ENCODE results near the gene REXO5. TPM values are rescaled to one million over a fixed set of nuclear protein-coding genes. Genes with fewer than 3 reads are reported as not detected.
"Not testable (repeated sequence)": the region's sequence is repeated elsewhere in the genome, so short reads cannot be mapped to it uniquely, and the experiment has no call there.

The REXO5 gene
- polyA plus RNA-seq, 3 donors from 2014 or later = 1.2 to 1.8 (median 1.7) TPM

DNA sequence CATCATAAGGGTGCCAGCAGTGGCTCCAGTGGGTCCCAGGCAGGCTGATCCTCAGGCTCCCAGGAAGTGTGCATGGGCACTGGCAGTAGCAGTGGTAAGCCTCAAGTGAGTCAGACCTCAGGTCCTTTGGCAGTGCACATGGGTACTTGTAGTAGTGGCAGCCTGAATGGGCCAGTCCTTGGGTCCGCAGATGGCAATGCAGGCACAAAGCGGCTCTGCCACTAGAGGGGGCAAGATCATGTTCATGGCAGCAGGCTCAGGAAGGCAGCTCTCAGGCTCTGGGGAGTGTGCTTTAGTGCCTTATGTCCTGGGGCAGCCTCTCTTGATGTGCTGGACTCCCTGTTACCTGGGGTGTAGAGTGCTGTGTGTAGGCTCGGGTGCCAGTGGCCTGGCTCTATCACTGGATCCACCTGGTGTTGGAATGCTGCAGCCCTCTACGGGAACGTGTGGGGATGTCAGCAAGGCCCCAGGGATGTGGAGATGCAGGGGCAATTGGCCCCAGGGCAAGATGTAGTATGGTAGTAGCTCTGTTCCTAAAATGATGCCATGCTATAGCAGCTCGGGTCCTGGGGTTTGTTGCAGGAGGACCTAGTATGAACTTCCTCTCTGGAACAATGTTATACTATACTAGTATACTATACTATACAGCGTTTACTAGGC lies 31.5 kb upstream of the REXO5 start:
- Mint-ChIP-seq H3K27me3 (ENCODE audit: low read depth in 3 of 3) (no peaks in the 10 kb centered on the region), H3K9me3 (no peaks in the 10 kb centered on the region), H3K27ac (no peak overlapping the region)

DNA sequence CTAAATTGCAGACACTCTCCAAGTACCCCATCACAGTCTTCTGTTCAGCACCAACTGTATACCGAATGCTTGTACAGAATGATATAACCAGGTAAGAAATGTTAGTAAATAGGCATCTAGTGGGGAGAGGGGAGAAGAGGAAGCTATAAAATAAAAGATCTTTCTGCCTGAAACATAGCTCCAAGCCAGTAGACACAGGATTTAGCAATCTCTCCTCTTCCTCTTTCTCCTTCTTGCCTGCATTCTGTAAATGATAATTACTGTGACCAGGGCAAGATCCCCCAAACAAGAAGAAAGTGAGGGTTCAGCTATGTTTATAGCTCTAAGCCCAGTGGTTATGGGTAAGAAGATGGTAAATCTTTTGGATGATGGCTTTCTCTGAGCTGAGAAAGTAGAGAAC lies 24.6 kb upstream of the REXO5 start:
- DNase-seq = no peak

More for the DNA sequence above, 31.5 kb upstream of the REXO5 start:
- H3K4me1 Mint-ChIP-seq = no peaks in the 10 kb centered on the region
- no peak overlapping the region for H3K4me3 Mint-ChIP-seq
- DNase-seq = peak in 2 of 3 donors; percentile 9 to 15
- H3K36me3 Mint-ChIP-seq = peaks cover 0 to 5% (median 2%) of the 10 kb centered on the region in 3 donors

DNA sequence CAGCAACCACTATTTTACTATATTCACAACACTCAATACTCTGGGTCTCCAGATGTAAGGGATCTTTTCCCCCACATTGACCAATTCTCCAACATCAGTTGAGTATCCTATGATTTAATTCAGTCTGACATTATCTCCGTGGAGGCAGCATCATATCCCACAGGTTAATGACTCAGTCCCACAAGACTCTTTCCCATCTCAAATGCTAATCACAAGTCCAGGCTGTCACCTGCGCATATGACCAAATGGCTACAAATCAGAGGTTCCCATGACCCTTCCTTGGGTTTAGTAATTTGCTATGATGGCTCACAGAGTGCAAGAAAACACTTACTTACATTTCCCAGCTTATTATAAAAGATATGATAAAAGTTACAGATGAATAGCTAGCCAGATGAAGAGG lies 23.9 kb upstream of the REXO5 start:
- H3K27ac Mint-ChIP-seq = no peak overlapping the region
- peaks cover 3 to 9% (median 5%) of the 10 kb centered on the region in 3 donors for H3K36me3 Mint-ChIP-seq
- no peaks in the 10 kb centered on the region for H3K4me1 Mint-ChIP-seq
- H3K27me3 Mint-ChIP-seq (ENCODE audit: low read depth in 3 of 3) = no peaks in the 10 kb centered on the region
- H3K4me3 Mint-ChIP-seq = no peak overlapping the region
- no peak for DNase-seq
- no peaks in the 10 kb centered on the region for H3K9me3 Mint-ChIP-seq

More for the DNA sequence above, 24.6 kb upstream of the REXO5 start:
- no peaks in the 10 kb centered on the region for H3K4me1 Mint-ChIP-seq
- H3K9me3 Mint-ChIP-seq = no peaks in the 10 kb centered on the region
- no peaks in the 10 kb centered on the region for H3K27me3 Mint-ChIP-seq (ENCODE audit: low read depth in 3 of 3)
- H3K36me3 Mint-ChIP-seq = peaks cover 5 to 11% (median 5%) of the 10 kb centered on the region in 3 donors
- H3K4me3 Mint-ChIP-seq = no peak overlapping the region
- H3K27ac Mint-ChIP-seq = no peak overlapping the region

DNA sequence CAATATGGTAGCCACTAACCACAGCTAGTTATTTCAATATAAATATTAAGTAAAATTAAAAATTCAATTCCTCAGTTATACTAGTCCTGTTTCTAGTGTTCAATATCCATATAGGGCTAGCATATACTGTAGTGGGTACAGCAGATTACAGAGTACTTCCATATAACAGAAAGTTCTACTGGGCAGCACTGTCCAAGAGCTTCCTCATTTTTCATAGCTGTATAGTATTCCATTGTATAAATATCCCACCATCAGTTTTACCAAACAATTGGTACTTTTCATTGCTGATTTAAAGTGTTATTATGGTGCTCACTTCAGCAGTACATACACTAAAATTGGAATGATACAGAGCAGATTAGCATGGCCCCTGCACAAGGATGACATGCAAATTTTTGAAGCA lies 22.1 kb upstream of the REXO5 start:
- Mint-ChIP-seq H3K9me3 (no peaks in the 10 kb centered on the region), H3K27me3 (ENCODE audit: low read depth in 3 of 3) (no peaks in the 10 kb centered on the region), H3K4me3 (no peak overlapping the region), H3K4me1 (no peaks in the 10 kb centered on the region), H3K36me3 (peaks cover 0 to 8% (median 5%) of the 10 kb centered on the region in 3 donors), H3K27ac (no peak overlapping the region)
- DNase-seq = no peak

DNA sequence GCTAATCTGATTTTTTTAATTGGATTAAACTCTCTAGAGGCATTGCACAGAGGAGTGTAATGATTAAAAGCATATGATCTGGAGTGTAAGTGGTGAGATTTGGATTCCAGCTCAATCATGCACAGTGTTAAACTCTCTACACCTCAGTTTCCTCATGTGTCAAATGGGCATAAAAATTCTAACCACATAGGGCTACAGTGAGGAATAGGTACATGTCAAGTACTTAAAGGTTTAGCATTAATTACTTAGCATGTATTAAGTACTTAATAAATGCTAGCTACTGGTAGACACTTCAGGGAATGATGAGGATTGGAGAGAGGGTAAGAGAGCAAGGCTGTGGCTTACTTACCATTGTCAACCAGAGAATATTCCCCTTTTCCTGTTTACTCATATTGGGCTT lies 17.2 kb upstream of the REXO5 start:
- Mint-ChIP-seq H3K36me3 (no peaks in the 10 kb centered on the region), H3K9me3 (peaks cover 0 to 2% (median 0%) of the 10 kb centered on the region in 6 donors), H3K27me3 (ENCODE audit: low read depth in 3 of 3) (no peaks in the 10 kb centered on the region), H3K4me3 (no peak overlapping the region), H3K27ac (no peak overlapping the region), H3K4me1 (no peaks in the 10 kb centered on the region)
- no peak for DNase-seq

DNA sequence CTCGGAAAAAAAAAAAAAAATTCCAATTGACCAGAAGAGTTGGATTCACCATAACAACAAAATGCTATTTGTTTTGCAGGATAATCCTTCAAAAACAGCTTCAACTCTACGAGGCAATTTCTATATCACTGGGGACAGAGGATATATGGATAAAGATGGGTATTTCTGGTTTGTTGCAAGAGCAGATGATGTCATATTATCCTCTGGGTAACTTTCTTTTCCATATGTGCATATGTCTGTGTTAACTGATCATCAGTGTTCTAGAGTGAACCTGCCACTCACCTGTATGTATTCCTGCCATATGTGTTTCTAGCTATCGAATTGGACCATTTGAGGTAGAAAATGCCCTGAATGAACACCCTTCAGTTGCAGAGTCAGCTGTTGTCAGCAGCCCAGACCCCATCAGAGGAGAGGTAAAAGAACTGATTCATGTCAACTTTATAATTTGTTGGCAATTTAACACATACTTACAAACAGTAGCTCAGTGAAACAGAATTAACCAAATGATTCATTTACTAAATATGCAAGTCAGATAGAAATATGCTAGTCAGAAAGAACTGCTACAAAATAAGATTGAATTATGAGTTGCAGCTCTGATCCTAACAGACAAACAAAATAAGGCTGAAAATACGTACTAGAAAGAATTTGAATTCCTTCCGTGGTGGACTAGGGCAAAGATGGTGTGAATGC lies 14.3 kb upstream of the REXO5 start:
- H3K4me3 Mint-ChIP-seq = no peak overlapping the region
- H3K36me3 Mint-ChIP-seq = peaks cover 0 to 3% (median 0%) of the 10 kb centered on the region in 3 donors
- H3K4me1 Mint-ChIP-seq = no peaks in the 10 kb centered on the region
- H3K9me3 Mint-ChIP-seq = peaks cover 0 to 2% (median 0%) of the 10 kb centered on the region in 6 donors
- no peak for DNase-seq
- H3K27ac Mint-ChIP-seq = no peak overlapping the region
- no peaks in the 10 kb centered on the region for H3K27me3 Mint-ChIP-seq (ENCODE audit: low read depth in 3 of 3)

DNA sequence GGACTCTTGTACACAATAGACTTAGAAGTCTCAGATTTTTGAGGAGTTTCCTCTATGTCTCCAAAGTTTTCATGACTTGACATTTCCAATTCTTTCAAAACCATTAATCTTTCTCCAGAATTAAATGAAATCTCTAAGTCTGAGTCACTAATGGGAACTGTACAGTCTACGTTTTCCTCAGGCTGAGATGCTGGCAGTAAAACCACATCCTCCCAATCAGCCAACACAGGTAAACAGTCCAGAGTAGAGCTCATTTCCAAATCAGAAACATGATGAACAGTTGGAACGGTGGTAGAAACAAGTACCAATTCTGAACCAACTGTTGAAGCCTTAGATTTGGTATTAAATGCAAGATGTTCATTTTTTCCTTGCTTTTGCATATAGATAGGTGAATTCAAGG lies 8.0 kb upstream of the REXO5 start:
- Mint-ChIP-seq H3K4me3 (no peak overlapping the region), H3K4me1 (no peaks in the 10 kb centered on the region), H3K27ac (no peak overlapping the region), H3K27me3 (ENCODE audit: low read depth in 3 of 3) (no peaks in the 10 kb centered on the region), H3K36me3 (peaks cover 3 to 12% (median 7%) of the 10 kb centered on the region in 3 donors), H3K9me3 (peaks cover 0 to 2% (median 0%) of the 10 kb centered on the region in 6 donors)
- no peak for DNase-seq

DNA sequence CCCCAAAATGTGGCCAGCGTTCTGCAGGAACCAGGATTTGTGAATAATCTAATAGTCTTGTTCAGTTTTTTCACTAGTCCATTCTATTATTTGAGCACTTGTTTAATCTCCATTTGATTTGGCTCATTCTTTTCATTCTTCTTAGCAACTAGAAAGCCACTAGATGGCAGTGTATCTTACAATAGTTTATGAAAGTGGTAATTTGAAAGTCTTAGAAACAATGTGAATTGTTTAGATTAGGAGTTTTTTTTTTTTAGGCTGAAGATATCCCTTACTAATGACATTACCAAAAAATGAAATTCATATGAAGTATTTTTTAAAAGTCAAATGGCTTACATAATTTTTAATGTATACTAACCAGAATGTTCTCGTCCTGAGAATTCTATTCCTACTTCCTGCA lies 6.7 kb upstream of the REXO5 start:
- H3K27ac Mint-ChIP-seq = no peak overlapping the region
- no peak overlapping the region for H3K4me3 Mint-ChIP-seq
- peak in 2 of 3 donors; percentile 10 to 13 for DNase-seq
- H3K4me1 Mint-ChIP-seq = no peaks in the 10 kb centered on the region
- peaks cover 3 to 12% (median 7%) of the 10 kb centered on the region in 3 donors for H3K36me3 Mint-ChIP-seq
- H3K9me3 Mint-ChIP-seq = no peaks in the 10 kb centered on the region
- no peaks in the 10 kb centered on the region for H3K27me3 Mint-ChIP-seq (ENCODE audit: low read depth in 3 of 3)

DNA sequence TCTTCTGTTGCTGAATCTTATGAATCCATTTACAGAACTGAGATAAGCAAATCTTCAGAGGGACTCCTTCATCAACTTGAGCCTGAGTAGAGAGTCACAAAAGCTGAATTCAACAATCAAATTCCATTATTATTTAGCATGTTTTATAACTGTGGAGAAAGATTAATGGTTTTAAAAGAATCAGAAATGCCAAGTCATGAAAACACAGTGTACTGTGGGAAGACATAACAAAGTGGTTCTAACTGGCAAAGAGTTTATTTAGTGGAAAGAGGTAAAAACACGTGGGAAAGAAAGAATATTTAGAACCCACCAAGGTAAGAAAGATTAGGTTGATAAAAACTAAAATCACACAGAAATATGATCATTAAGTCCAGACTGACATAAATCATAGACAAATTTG lies 5.0 kb upstream of the REXO5 start:
- Mint-ChIP-seq H3K36me3 (peaks cover 3 to 12% (median 7%) of the 10 kb centered on the region in 3 donors), H3K27ac (no peak overlapping the region), H3K27me3 (ENCODE audit: low read depth in 3 of 3) (peaks cover 0 to 1% (median 0%) of the 10 kb centered on the region in 3 donors), H3K4me3 (no peak overlapping the region), H3K9me3 (no peaks in the 10 kb centered on the region), H3K4me1 (peaks cover 6 to 11% of the 10 kb centered on the region in 2 donors)
- no peak for DNase-seq

DNA sequence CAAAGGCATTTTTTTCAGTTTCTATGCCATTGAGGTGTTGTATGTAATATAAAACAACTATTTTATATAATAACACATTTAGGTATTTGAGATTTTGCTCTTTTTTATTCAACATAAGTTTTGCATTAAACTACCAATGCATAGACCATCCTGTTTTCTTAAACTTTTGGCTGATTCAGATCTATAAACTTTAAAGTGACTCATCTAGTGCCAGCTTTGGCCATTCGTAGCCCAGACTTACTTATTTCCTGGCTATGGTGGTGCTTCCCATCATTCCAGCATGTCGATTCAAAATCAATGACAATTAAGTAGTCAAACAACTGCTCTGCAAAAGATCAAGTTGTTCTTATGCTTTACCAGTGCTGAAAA lies 3.2 kb upstream of the REXO5 start:
- peaks cover 0 to 6% (median 4%) of the 10 kb centered on the region in 3 donors for H3K36me3 Mint-ChIP-seq
- no peak for DNase-seq
- no peak overlapping the region for H3K4me3 Mint-ChIP-seq
- H3K4me1 Mint-ChIP-seq = peaks cover 22 to 30% of the 10 kb centered on the region in 2 donors
- peaks cover 0 to 5% (median 1%) of the 10 kb centered on the region in 3 donors for H3K27me3 Mint-ChIP-seq (ENCODE audit: low read depth in 3 of 3)
- no peaks in the 10 kb centered on the region for H3K9me3 Mint-ChIP-seq
- peak overlapping the region in 1 of 6 donors; percentile 34 for H3K27ac Mint-ChIP-seq

DNA sequence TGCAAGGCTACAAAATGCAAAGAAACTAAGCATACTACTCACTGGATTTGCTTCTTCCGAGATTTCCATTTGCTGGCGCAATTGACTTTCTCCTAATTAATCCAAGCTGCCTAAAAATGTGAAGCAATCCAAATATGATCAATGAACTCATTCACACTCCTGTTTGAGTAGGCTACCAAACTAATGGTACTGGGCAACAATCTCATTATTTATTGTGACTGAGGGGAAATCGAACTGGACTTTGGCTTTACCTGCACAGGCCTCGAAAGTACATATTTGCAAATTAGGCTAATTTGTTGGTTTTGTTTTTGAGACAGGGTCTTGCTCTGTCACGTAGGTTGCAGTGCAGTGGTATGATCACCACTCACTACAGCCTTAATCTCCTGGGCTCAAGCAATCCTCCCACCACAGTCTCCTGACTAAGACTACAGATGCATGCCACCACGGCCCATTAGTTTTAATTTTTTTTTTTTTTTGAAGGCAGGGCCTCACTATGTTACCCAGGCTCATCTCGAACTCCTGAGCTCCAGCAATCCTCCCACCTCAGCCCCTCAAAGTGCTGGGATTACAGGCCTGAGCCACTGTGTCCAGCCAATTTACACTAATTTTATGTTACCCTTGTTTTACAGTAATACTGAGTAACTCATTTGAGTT lies 2.6 kb upstream of the REXO5 start:
- Mint-ChIP-seq H3K4me1 (peaks cover 22 to 33% of the 10 kb centered on the region in 2 donors), H3K9me3 (no peaks in the 10 kb centered on the region), H3K36me3 (peaks cover 0 to 6% (median 4%) of the 10 kb centered on the region in 3 donors), H3K4me3 (no peak overlapping the region), H3K27me3 (ENCODE audit: low read depth in 3 of 3) (peaks cover 0 to 5% (median 1%) of the 10 kb centered on the region in 3 donors), H3K27ac (peak overlapping the region in 1 of 6 donors; percentile 34)
- no peak for DNase-seq

DNA sequence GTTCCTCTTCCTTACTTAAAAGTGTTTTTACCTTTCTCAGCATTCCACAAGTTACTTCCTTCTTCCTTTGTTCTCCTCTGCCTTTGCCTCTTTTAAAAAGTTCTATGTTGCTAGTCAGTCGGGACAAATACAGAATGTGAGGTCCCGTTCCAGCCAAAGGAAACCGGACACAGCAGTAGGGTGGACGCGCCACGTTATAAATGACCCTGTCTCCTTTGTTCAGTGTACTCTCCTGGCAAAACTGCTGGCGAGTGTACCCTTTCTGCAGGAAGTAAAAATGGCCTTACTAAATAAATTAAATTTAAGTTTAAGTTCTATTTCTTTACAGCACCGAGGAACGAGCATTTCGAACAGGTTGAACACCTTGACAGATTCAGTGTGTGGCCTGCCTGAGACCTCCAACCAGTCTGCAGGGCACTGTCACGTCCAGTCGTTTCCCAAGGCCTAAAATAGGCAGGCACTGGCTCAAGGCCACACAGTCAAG lies 601 bp upstream of the REXO5 start:
- Mint-ChIP-seq H3K4me3 (peak overlapping the region; percentile 96 to 100 (median 98)), H3K27ac (peak overlapping the region; percentile 88 to 97 (median 94)), H3K4me1 (peaks cover 24 to 37% of the 10 kb centered on the region in 2 donors)
- not testable (repeated sequence) for H3K9me3 Mint-ChIP-seq; H3K27me3 Mint-ChIP-seq (ENCODE audit: low read depth in 3 of 3); H3K36me3 Mint-ChIP-seq
- DNase-seq = peak in 1 of 3 donors; percentile 0

DNA sequence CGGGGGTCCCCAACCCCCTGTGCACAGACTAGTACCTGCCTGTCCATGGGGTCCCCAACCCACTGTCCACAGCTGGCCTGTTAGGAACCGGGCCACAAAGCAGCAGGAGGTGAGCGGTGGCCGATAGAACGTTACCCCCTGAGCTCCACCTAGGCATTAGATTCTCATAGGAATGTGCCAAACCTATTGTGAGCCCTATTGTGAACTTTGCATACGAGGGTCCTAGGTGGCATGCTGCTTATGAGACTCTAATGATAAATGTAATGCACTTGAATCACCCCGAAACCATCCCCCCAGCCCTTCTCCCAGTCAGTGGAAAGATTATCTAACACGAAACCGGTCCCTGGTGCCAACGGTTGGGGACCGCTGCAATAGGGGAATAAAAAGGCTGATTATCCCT lies 1.5 kb downstream of the REXO5 start:
- H3K27me3 Mint-ChIP-seq (ENCODE audit: low read depth in 3 of 3) = peaks cover 0 to 5% (median 1%) of the 10 kb centered on the region in 3 donors
- peak overlapping the region; percentile 77 to 99 (median 96) for H3K4me3 Mint-ChIP-seq
- H3K9me3 Mint-ChIP-seq = no peaks in the 10 kb centered on the region
- no peaks in the 10 kb centered on the region for H3K36me3 Mint-ChIP-seq
- no peak for DNase-seq
- peak overlapping the region in 5 of 6 donors; percentile 14 to 63 (median 32) for H3K27ac Mint-ChIP-seq
- peaks cover 28 to 44% of the 10 kb centered on the region in 2 donors for H3K4me1 Mint-ChIP-seq

DNA sequence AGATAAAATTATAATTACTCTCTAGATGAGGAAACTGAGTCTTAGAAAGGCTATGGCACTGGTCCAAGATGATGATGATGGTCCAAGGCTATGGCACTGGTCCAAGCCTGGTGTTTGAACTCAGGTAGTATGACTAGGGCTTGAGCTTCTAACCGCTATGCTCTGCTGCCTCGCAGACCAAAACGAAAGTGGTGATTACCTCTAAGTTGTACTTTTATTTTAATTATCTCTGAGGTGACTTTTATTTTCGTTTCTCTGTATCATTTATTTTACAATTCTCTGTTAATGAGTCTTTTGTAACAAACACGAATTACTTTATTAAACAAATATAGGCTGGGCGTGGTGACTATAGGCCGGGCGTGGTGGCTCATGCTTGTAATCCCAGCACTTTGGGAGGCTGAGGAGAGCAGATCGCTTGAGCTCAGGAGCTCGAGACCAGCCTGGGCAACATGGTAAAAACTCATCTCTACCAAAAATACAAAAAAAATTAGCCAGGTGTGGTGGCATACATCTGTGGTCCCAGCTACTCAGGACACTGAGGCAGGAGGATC lies 5.6 kb downstream of the REXO5 start:
- Mint-ChIP-seq H3K36me3 (no peaks in the 10 kb centered on the region), H3K27ac (no peak overlapping the region), H3K9me3 (no peaks in the 10 kb centered on the region), H3K4me3 (no peak overlapping the region), H3K4me1 (peaks cover 16 to 25% of the 10 kb centered on the region in 2 donors), H3K27me3 (ENCODE audit: low read depth in 3 of 3) (no peaks in the 10 kb centered on the region)
- no peak for DNase-seq
